NOMO-1 treated with DMSO at 0.1 percent for 48 hours (cell line): ENCODE data around the gene INVS.

Experiments used
- DNase-seq: peaks from one replicate; lab custom pipeline; 2025; ENCODE audit not compliant: unreplicated experiment; lab: John Stamatoyannopoulos, UW

The INVS gene

DNA sequence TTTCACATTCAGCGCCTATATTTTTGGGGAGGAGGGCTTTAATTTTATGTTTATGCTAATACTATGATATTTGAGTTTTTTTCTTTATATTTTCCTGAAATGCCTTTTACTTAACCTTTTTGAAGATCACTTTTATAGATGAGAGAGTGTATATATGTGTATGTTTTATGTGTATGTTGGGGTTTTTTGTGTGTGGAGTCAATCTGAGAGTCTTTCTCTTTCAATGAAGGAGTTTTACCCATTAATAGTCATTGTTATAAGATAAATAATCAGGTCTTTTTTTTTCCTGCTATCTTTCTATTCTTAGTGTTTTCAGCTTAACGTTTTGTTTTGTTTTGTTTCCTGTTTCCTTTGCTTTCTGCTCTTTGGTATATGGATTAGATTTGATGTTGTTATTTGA, 141.5 kb downstream of the INVS start:
- DNase-seq, result no peak

DNA sequence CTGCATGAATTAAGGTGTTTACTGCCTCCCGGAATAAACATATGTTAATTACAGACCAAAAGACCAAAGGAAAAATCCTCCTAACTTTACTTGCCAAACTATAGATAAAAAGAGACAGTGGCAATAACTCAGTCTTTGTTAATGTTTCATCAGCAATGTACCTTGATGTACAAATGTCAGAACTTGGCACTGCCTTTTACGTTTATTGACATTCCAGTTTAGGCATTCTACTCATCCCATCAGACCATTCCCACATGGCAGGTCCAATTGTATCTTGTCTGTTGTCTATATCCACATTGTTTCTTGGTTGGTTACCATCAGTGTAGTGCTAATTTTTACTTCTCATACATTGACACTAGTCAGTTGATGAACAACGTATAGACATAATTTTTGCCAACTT, 168.2 kb downstream of the INVS start:
- no peak for DNase-seq

DNA sequence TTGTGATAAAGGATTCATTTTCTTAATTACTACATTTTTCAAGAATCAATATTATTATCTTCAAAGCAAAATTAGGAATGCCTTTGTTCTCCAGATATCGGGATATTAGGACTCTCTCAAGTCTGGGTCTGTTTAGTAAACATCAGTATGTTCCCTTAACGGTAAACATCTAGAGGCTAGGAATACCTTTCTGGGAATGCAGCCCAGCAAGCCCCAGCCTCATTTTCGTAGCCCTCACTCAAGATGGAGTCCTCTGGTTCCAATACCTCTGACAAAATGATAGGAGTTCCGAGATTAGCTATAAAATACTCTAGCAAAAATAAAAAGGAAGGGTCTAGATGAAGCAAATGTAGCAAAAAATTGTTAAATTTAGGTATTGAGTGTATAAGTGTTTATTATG, 169.2 kb downstream of the INVS start:
- no peak for DNase-seq

DNA sequence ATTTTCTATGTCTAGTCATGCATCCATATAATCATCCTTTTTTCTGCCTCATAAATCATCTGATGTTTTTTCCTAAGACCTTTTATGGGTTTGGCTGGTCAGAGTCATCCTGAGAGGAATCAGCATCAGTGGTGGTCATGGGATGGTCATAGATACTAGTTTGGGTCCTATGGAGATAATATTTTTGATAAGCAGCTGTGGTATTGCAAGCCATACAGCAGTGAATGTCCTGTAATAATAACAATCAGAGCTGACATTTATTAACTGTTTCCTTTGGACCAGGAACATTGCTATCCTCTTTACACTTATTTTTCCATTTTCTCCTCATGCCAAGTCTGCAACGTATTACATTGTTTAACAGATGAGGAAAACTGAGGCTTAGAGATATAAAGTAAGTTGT, 170.6 kb downstream of the INVS start:
- DNase-seq, result no peak

DNA sequence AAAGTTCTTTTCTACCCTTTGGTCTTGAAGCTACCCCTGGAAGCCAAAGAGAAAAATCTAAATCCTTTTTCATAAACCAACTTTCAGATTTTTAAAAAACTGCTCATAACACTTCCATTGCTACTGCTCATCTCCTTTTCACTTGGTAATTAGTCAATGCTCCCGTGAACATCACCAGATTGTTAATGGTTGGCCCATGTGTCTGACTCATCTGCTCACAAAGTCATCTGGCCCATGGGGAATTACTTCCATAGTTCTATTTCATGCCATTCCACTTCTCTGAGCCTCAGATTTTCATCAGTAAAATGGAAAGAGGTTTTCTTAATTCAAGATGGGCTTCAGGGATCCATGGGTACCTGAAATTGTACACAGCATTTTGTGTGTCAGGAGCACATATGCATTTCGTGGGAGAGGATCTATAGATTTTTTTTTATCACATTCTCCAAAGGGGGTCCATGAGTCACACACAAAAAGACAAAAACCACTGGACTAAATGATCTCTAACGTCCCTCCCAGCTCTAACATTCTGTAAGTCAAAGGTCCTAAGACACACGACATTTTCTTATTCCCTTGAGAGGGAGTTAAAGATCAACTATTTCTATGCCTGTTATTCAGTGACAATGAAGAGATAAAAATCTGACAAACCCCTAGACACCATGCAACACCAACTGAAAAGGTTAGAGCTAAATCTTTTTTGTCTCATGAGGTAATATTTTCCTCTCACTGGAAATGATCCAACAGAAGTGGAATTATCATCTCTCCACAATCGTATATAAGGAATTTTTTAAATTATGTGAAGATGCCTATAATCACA, 178.3 kb downstream of the INVS start:
- no peak for DNase-seq

DNA sequence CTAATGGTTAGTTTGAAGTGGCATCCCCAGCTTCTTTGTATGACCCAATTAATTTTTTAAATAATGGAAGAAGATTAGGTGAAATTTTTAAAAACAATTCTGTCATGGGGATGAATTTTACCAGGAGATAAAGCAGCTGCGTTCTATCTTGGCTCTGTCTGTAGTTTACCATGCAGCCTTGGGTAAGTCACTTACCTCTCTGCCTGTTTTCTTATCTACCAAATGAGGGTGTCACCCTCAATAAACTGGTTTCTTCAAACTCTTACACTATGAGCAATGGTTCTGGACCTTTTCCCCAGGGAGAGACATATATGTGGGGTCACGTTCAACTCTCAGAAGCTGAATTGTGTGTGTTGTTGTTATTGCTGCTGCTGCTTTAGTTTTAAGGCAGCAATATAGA, 182.0 kb downstream of the INVS start:
- no peak for DNase-seq

DNA sequence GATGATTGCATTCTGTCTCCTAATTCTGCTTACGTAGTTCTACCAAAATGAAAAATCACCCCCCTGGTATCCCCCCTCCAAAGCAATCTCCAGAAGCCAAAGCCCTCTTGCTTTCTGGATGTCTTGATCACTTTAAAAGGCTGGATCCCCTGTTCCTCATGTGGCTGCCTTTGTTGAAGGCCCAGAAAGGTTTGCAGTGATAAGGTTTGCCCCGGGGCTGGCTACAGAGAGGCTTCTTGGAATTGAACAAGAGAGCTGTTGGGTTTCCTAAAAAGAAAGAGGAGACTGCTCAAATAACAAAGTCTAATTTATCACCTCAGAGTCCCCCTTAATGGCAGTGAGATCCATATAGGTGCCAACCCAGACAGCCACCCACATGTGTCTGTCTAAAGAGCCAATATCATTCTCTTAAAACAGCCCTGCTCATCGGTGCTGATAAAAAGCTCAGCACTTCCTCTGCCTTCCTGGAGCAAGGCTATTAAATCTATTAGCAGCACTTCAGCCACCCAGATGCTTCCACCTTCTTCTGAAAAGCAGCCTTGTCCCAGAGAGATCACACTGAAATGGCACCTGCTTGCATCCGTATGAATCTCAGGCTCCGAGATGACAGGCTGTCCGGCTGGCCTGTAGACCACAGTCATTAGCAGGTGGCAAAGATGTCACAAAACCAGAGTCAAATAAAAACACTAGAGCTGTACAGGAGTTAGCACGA, 182.8 kb downstream of the INVS start:
- DNase-seq, result no peak

DNA sequence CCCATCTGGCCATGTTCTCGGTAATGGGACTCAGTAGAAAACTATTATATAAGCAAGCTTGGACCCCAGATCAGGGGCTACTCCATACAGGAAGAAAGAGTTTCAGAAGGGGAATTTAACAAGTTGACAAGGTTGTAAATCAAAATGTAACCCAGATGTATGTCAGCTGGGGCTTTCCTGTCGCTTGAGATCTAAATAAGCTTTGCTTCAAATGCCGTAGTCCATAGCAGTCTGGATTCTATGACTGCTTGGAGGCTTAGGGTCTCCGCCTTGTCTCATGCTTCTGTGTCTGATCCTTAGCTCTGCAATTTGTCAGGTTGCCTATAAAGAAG, 183.3 kb downstream of the INVS start:
- DNase-seq, result no peak

DNA sequence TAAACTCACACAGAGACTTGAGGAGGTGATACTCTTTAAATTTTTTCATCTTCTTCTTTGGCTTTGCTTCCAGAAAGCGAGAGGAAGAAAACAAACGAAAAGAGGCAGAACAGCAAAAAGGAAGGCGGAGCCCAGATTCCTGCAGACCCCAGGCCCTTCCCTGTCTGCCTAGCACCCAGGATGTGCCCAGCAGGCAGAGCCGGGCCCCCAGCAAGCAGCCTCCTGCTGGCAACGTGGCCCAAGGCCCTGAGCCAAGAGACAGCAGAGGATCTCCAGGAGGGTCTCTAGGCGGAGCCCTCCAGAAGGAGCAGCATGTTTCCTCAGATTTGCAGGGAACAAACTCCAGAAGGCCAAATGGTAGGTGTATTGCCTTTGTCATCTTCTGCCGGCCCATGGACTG, 185.2 kb downstream of the INVS start:
- no peak for DNase-seq

DNA sequence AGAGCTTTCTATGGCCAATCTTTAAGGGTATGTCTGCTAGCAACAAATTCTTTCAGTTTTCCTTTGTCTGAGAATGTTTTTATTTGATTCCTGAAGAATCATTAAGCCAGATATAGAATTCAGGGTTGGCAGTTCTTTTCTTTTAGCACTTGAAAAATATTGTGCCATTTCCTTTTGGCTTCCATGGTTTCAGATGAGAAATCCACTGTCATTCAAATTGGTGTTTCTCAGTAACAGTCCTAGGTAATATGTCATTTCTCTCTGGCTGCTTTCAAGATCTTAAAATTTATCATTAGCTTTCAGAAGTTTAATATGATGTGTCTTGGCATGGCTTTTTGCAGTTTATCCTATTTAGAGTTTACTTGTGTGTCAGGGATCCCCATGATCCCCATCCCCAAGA, 186.0 kb downstream of the INVS start:
- DNase-seq, result no peak

DNA sequence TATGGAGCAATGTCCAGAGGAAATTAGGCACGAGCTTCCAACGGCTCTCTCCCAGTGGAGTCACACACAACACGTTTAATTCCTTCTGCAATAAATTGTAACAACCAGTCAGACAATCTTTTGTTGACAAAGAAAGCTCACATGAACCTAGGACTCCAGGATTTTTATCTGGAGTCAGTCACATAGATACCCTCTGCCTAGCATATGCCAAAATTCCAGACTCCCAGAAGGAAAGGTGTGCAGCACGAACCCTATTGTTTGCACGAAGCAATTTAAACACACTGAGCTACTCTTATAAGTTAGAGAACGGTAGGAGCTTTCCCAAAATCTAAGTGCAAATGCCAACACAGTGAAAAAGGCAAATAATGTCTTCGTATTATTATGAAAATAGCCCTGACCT, 186.6 kb downstream of the INVS start:
- DNase-seq, result no peak

DNA sequence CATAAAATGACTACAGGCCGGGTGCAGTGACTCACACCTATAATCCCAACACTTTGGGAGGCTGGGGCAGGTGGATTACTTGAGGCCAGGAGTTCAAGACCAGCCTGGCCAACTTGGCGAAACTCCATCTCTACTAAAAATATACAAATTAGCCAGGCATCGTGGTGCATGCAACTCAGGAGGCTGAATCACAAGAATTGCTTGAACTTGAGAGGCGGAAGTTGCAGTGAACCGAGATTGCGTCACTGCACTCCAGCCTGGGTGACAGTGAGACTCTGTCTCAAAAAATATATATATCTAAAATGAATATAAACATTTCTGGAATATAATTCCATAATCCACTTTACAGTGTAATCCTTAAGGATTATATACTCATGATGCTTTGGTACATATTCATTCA, 187.2 kb downstream of the INVS start:
- DNase-seq, result peak; percentile 28

DNA sequence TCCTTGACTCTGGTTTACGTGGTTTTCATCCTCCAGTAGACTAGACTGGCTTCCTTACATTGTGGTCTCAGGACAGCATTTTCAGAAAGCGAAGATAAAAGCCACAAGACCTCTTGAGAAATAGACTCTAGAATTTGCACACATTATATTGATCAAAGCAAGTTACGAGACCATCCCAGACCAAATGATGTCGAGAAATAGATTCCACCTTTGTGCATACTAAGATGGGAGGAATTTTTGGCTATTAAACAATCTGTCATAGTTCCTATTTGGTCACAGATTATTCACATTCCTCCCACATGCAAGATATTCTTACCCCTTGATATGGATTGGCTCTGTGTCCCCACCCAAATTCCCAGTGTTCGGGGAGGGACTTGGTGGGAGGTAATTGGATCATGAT, 188.1 kb downstream of the INVS start:
- no peak for DNase-seq

DNA sequence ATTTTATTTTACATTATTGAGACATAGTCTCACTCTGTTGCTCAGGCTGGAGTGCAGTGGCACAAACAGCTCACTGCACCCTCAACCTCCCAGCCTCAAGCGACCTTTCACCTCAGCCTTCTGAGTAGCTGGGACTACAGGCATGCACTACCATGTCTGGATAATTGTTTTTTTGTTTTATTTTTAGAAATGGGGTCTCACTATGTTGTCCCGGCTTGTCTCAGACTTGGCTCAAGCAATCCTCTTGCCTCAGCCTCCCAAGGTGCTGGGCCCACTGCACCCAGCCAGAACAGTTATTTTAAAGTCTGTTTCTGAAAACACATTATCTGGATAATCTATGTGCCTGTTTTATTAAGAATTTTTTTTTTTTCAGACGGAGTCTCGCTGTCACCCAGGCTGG, 191.7 kb downstream of the INVS start:
- DNase-seq, result no peak

DNA sequence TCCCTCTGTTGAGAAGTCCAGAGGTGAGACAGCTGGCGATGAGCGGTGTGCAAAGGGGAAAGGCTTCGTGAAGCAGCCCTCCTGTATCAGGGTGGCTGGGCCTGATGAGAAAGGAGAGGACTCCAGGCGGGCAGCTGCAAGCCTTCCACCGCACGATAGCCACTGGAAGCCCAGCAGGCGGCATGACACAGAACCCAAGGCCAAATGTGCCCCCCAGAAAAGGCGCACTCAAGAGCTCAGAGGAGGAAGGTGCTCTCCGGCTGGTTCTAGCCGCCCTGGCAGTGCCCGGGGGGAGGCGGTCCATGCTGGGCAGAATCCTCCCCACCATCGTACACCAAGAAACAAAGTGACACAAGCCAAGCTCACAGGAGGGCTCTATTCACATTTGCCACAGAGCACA, 193.4 kb downstream of the INVS start:
- DNase-seq, result no peak

DNA sequence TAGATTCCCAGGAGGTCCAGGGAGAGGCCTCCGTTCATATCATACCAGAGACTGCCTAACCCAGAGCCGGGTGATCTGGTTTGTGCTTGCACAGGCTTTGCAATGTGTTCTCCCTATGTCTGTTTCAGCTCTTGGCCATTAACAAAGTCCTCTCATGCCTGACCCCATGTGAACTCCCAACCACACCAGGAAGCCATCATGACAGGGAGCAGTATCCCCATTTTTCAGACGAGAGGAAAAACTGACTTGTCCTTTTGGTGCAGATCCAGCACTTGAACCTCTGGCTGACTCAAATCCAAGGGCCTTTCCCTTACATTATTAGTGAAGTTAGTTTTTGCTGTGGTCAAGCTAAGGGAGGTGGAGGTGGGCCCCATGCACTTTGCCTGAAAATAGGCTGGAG, 195.3 kb downstream of the INVS start:
- no peak for DNase-seq

DNA sequence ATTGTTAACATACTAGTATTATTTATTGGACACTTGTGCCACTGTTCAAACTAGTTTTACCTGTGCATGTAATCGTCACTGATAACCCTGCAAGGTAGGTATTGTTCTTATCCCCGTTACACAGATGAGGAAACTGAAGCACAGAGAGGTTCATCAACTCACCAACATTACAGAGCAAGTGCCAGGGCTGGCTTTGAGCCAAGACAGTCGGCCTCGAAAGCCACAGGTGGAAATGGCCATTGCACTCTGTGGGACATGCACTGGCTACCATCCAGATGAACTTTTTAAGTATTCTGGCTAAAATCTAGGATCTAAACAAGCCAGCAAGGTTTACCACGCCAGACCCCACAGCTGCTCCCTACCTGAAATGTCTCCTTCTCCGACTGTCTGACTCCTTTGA, 195.8 kb downstream of the INVS start:
- DNase-seq, result no peak

DNA sequence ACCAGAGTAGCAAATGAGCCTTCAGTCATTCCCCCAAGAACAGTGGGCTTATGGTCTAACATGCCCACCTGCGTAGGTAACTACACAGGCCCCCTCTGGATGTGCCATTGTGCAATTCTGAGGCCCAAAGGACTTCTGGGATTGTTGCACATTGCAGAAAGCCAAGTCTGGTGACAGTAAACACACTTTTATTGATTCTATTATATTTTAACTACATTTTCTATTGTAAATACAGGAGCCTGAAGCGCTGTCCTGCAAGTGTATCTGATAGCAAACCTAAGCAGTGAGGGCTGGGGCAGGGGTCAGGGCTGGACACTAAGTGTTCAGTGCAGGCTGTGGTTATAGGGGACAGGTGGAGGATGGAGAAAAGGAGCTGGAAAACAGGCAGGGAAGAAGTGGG, 196.2 kb downstream of the INVS start:
- DNase-seq, result no peak

DNA sequence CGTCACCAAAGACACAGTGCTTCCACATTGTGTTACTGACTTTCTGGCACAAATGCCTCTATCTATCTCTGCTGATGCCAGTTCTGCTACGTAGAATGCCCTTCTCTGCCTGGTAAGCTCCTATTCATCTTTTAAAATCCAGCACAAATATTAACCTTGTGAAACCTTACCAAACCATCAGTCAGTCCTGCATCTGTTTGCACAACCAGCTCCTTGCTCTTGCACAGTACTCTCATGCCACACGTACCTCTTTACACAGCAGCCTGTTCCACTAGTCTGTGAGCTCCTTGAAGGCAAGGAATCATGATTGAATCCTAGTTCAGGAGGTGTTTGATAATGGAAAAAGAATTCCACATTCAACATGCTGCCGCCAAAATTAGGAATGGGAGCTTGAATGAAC, 197.4 kb downstream of the INVS start:
- DNase-seq, result no peak

DNA sequence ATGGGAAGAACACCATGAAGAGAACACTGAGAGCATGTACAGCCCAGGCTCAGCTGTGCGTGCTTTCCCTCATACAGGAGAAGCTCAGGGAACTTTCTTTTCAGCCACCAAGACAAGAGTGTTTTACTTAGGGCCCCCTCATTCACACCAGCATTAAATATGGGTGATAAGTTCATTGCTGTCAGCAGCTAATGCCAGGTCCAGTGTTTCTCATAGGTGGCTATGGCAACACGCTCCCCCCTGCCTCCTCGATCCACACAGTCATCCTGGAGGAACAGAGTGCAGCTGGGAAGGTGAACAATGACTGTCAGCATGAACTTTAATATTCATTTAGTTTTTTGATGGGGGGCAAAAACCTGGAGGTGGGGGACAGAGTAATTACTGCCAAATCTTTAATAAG, 199.3 kb downstream of the INVS start:
- DNase-seq, result no peak

DNA sequence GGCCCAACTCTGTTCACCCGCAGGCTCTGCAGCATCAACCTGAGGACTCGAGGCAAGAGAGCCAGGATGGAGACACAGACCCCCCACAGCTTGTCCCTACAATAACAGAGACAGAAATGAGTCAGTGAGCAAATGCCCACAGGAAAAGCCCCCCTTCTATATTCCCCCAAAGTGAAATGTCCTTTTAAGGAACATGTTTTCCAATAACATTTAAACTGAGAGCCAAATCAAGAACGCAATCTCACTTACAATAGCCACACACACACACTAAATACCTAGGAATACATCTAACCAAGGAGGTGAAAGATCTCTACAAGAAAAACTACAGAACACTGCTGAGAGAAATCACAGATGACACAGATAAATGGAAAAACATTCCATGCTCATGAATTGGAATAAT, 204.7 kb downstream of the INVS start:
- DNase-seq, result no peak

DNA sequence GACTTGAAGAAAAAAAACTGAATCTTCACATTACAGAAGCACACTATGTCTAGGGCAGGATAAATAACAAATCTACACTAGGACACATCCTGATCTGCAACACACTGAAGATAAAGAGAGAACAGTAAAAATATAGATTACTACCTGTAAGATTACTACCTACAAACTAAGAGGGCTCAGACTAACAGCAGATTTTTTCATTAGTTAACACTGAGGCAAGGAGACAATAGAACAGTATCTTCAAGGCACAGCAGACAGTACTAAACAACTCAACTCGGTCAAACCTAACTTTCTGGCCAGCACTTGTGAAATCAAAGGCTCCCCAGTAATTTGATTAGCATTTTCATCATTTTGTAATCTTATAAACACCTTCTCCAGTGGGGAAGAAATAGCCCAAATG, 207.2 kb downstream of the INVS start:
- no peak for DNase-seq

DNA sequence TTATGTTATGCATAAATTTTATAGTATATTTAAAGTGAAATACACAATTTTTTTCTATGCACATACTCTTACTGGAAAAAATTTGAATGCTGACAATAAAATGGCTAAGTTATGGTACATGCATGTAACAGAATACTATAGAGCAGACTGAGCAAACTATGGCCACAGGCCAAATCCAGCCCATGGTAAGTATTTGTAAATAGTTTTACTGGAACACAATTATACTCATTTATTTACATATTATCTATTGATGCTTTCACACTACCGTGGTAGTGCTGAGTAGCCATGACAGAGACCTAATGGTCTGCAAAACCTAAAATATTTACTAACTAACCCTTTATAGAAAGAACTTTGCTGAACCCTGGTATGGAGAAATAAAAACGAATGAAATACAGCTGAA, 208.0 kb downstream of the INVS start:
- no peak for DNase-seq
